ENCODE results near the gene SYNE1. TPM values are rescaled to one million over a fixed set of nuclear protein-coding genes. Genes with fewer than 3 reads are reported as not detected.
A peak's percentile ranks its signal among the peaks of the same experiment; 100 is the strongest.

Gene SYNE1
- total and polyA plus RNA-seq, 10 of the 15 experiments (the other 5 are each of a cell fraction or from before 2014, with no cell fraction given): 2.3 to 28.7 (median 14.1) TPM

DNA sequence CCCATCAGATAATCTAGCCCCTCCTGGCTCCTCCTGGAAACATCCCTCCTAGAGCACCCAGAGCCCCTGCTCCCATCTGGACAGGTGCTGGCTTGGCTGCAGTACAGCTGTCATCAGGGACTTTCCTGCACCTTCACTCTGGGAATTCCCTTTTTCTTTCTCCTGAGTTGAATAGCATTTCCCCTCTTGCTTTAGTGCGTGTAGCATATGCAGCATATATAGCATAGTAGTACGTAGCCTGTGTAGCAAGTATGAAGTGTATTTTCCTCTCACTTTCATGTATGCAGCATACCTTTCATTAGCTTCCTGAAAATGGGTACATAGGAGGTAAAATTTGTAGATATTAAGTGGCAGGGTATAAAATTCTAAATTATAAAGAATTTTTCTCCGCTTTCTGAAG lies 476.8 kb downstream of the SYNE1 start:
- no peak overlapping the region for H3K4me2 ChIP-seq (ENCODE audit: control insufficient read depth, insufficient read depth)
- H3K27ac ChIP-seq (ENCODE audit: control insufficient read depth, insufficient read depth): no peak overlapping the region
- peaks cover 0 to 2% of the 10 kb centered on the region in 2 experiments; a peak in 2 of 4 replicates for H3K36me3 ChIP-seq (ENCODE audit: control insufficient read depth in 2 of 2, insufficient read depth in 2 of 2, low read length in 1 of 2)
- RAD21 ChIA-PET (ENCODE audit: unreplicated experiment): interaction anchor here (0.9 to 1.5 kb wide), 4 partner anchors 11 to 713 kb away, joined by 3 to 7 read pairs (median 3); no protein-coding TSS in a partner anchor
- no peaks in the 10 kb centered on the region for H3K27me3 ChIP-seq (replicated peaks in 1 of 2; ENCODE audit: control insufficient read depth in 2 of 2, insufficient read depth in 2 of 2, low read length in 1 of 2)
- intact Hi-C loops (cut with micrococcal nuclease; ENCODE audit: unreplicated experiment) (no loop called here), in situ Hi-C loops (cut with MboI) (no loop called here)
- H3K79me2 ChIP-seq (ENCODE audit: control insufficient read depth, insufficient read depth, low read length): no peaks in the 10 kb centered on the region
- POLR2A ChIA-PET: interaction anchor here (0.7 to 2.2 kb wide), 2 partner anchors 11 to 138 kb away, joined by 4 to 8 read pairs; no protein-coding TSS in a partner anchor
- CTCF ChIA-PET: interaction anchor here (1.4 to 1.6 kb wide), 2 partner anchors 24 to 469 kb away, joined by 3 to 7 read pairs; no protein-coding TSS in a partner anchor
- peak; percentile 72 for FAIRE-seq
- peak; percentile 96 for ATAC-seq
- SMC1A ChIA-PET (ENCODE audit: uncharacterized antibody, unreplicated experiment): interaction anchor here (0.6 to 3.0 kb wide), 10 partner anchors 8 to 475 kb away, joined by 3 to 18 read pairs (median 4); no protein-coding TSS in a partner anchor
- H4K20me1 ChIP-seq (ENCODE audit: control insufficient read depth, insufficient read depth): no peaks in the 10 kb centered on the region
- 33% methylated on average over 3 of the region's 3 CpGs for WGBS (ENCODE audit: insufficient coverage, insufficient replicate concordance, low lambda C conversion rate, missing lambda C conversion rate)
- peak; percentile 69 for DNase-seq (ENCODE audit: low read depth, low spot score)
- BruUV-seq (replicated peaks): no TSS peak
- no peak overlapping the region for H2AFZ ChIP-seq (ENCODE audit: control insufficient read depth, low read depth, low read length)
- H3K9me3 ChIP-seq (replicated peaks; ENCODE audit: control insufficient read depth, insufficient read depth, low read length): no peaks in the 10 kb centered on the region; the same call in 2 of the 3 replicates
- no peak overlapping the region for H3K4me3 ChIP-seq
- peaks cover 7% of the 10 kb centered on the region; the same call in 1 of the 2 replicates for H3K4me1 ChIP-seq (ENCODE audit: control insufficient read depth, insufficient read depth, low read length)
- no peak overlapping the region for H3K9ac ChIP-seq (ENCODE audit: control insufficient read depth, insufficient read depth, low read length)
- TF ChIP-seq LARP7 (IDR thresholded peaks at IDR 0.05) (no peak), SUZ12 (IDR thresholded peaks at IDR 0.05; ENCODE audit: unreplicated experiment) (no peak), SP1 (IDR thresholded peaks at IDR 0.05; ENCODE audit: low read depth, low read length) (no peak), ETV6 (conservative IDR thresholded peaks at IDR 0.05 in 1 of 2, IDR thresholded peaks at IDR 0.05 in 1 of 2; ENCODE audit: borderline replicate concordance in 1 of 2, low read depth in 1 of 2) (peak in 1 of 2 experiments; percentile 70; a peak in 1 of 4 replicates), E2F8 (IDR thresholded peaks at IDR 0.05; ENCODE audit: low read depth, partially characterized antibody) (no peak), NR2F1 (conservative IDR thresholded peaks at IDR 0.05) (no peak), BCL11A (IDR thresholded peaks at IDR 0.05; ENCODE audit: low read depth, low read length) (peak; percentile 81), RCOR1 (conservative IDR thresholded peaks at IDR 0.05; ENCODE audit: low read depth, low read length) (no peak), RUNX3 (IDR thresholded peaks at IDR 0.05; ENCODE audit: low read length) (peak; percentile 49), CREB1 (IDR thresholded peaks at IDR 0.05; ENCODE audit: low read depth) (peak; percentile 63), EGR1 (IDR thresholded peaks at IDR 0.05; ENCODE audit: borderline replicate concordance in 1 of 2, low read depth in 2 of 2, low read length in 2 of 2) (no peak), IRF4 (IDR thresholded peaks at IDR 0.05; ENCODE audit: low read depth, low read length) (peak; percentile 70; the same call in 1 of the 2 replicates), SPI1 (IDR thresholded peaks at IDR 0.05; ENCODE audit: borderline replicate concordance, insufficient read depth, low read depth, low read length) (peak; percentile 46; the same call in 1 of the 2 replicates), PAX8 (IDR thresholded peaks at IDR 0.05) (no peak), CHD1 (IDR thresholded peaks at IDR 0.05; ENCODE audit: low read depth, low read length) (no peak)
- TF ChIP-seq, protein P1, sequence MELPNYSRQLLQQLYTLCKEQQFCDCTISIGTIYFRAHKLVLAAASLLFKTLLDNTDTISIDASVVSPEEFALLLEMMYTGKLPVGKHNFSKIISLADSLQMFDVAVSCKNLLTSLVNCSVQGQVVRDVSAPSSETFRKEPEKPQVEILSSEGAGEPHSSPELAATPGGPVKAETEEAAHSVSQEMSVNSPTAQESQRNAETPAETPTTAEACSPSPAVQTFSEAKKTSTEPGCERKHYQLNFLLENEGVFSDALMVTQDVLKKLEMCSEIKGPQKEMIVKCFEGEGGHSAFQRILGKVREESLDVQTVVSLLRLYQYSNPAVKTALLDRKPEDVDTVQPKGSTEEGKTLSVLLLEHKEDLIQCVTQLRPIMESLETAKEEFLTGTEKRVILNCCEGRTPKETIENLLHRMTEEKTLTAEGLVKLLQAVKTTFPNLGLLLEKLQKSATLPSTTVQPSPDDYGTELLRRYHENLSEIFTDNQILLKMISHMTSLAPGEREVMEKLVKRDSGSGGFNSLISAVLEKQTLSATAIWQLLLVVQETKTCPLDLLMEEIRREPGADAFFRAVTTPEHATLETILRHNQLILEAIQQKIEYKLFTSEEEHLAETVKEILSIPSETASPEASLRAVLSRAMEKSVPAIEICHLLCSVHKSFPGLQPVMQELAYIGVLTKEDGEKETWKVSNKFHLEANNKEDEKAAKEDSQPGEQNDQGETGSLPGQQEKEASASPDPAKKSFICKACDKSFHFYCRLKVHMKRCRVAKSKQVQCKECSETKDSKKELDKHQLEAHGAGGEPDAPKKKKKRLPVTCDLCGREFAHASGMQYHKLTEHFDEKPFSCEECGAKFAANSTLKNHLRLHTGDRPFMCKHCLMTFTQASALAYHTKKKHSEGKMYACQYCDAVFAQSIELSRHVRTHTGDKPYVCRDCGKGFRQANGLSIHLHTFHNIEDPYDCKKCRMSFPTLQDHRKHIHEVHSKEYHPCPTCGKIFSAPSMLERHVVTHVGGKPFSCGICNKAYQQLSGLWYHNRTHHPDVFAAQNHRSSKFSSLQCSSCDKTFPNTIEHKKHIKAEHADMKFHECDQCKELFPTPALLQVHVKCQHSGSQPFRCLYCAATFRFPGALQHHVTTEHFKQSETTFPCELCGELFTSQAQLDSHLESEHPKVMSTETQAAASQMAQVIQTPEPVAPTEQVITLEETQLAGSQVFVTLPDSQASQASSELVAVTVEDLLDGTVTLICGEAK (IDR thresholded peaks at IDR 0.05; ENCODE audit: borderline replicate concordance): no peak
- TF ChIP-seq, protein P2, sequence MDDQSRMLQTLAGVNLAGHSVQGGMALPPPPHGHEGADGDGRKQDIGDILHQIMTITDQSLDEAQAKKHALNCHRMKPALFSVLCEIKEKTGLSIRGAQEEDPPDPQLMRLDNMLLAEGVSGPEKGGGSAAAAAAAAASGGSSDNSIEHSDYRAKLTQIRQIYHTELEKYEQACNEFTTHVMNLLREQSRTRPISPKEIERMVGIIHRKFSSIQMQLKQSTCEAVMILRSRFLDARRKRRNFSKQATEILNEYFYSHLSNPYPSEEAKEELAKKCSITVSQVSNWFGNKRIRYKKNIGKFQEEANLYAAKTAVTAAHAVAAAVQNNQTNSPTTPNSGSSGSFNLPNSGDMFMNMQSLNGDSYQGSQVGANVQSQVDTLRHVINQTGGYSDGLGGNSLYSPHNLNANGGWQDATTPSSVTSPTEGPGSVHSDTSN (IDR thresholded peaks at IDR 0.05; ENCODE audit: insufficient replicate concordance, low read depth, low read length): no peak
